ENCODE measurements around the gene BAK1. TPM values are rescaled to one million over a fixed set of nuclear protein-coding genes. Genes with fewer than 3 reads are reported as not detected.
A peak's percentile ranks its signal among the peaks of the same experiment; 100 is the strongest.

The BAK1 gene
- 10 to 100 TPM; 13.5 to 23.7 (median 21.8) TPM for polyA plus RNA-seq (ENCODE audit: insufficient read length in 4 of 4)

- peak in 3 of 4 donors; percentile 70 to 84 (median 79) for DNase-seq (ENCODE audit: low read depth in 4 of 4, low spot score in 3 of 4)
Observed at GRCh38 chr6:33579828-33580714, at the start of gene BAK1. Gene BAK1 (minus strand): TSS chr6:33580276. CDS start chr6:33577604, 2,672 bp downstream.

- no peak for DNase-seq (ENCODE audit: low read depth in 4 of 4, low spot score in 3 of 4)
Observed at GRCh38 chr6:33628401-33628964, 48.4 kb upstream of the BAK1 start.

- DNase-seq (ENCODE audit: low read depth in 4 of 4, low spot score in 3 of 4) = no peak
Observed at GRCh38 chr6:33627876-33628275, 47.8 kb upstream of the BAK1 start.

- no peak for DNase-seq (ENCODE audit: low read depth in 4 of 4, low spot score in 3 of 4)
Observed at GRCh38 chr6:33624856-33625255, 44.8 kb upstream of the BAK1 start.

GRCh38 chr6:33623895-33624381, 43.9 kb upstream of the BAK1 start:
- DNase-seq (ENCODE audit: low read depth in 4 of 4, low spot score in 3 of 4) = no peak

- no peak for DNase-seq (ENCODE audit: low read depth in 4 of 4, low spot score in 3 of 4)
Observed at GRCh38 chr6:33622456-33623431, 42.7 kb upstream of the BAK1 start.

GRCh38 chr6:33621711-33622388, 41.8 kb upstream of the BAK1 start:
- no peak for DNase-seq (ENCODE audit: low read depth in 4 of 4, low spot score in 3 of 4)

- DNase-seq (ENCODE audit: low read depth in 4 of 4, low spot score in 3 of 4) = no peak
Observed at GRCh38 chr6:33620856-33621710, 41.0 kb upstream of the BAK1 start, which contains the start of gene ITPR3. Gene ITPR3 (plus strand): TSS chr6:33621322. CDS start chr6:33621603, 281 bp downstream.

- no peak for DNase-seq (ENCODE audit: low read depth in 4 of 4, low spot score in 3 of 4)
Observed at GRCh38 chr6:33620158-33620855, 40.2 kb upstream of the BAK1 start.

GRCh38 chr6:33619166-33619840, 39.2 kb upstream of the BAK1 start:
- DNase-seq (ENCODE audit: low read depth in 4 of 4, low spot score in 3 of 4) = no peak

GRCh38 chr6:33616913-33617312, 36.8 kb upstream of the BAK1 start:
- DNase-seq (ENCODE audit: low read depth in 4 of 4, low spot score in 3 of 4) = no peak

GRCh38 chr6:33616113-33616512, 36.0 kb upstream of the BAK1 start:
- no peak for DNase-seq (ENCODE audit: low read depth in 4 of 4, low spot score in 3 of 4)

GRCh38 chr6:33613795-33614168, 33.7 kb upstream of the BAK1 start:
- DNase-seq (ENCODE audit: low read depth in 4 of 4, low spot score in 3 of 4) = no peak

GRCh38 chr6:33613146-33613794, 33.2 kb upstream of the BAK1 start:
- DNase-seq (ENCODE audit: low read depth in 4 of 4, low spot score in 3 of 4) = no peak

GRCh38 chr6:33610779-33611732, 31.0 kb upstream of the BAK1 start:
- no peak for DNase-seq (ENCODE audit: low read depth in 4 of 4, low spot score in 3 of 4)

- no peak for DNase-seq (ENCODE audit: low read depth in 4 of 4, low spot score in 3 of 4)
Observed at GRCh38 chr6:33610067-33610466, 30.0 kb upstream of the BAK1 start.

Measured in left renal pelvis (tissue), 4 donors.